ENCODE data around the gene COL23A1. TPM values are rescaled to one million over a fixed set of nuclear protein-coding genes. Genes with fewer than 3 reads are reported as not detected.

Gene COL23A1
- total and polyA plus RNA-seq, 2 of the 8 experiments (the other 6 are each of a cell fraction or from before 2014, with no cell fraction given): 3.1 to 4.7 TPM

DNA sequence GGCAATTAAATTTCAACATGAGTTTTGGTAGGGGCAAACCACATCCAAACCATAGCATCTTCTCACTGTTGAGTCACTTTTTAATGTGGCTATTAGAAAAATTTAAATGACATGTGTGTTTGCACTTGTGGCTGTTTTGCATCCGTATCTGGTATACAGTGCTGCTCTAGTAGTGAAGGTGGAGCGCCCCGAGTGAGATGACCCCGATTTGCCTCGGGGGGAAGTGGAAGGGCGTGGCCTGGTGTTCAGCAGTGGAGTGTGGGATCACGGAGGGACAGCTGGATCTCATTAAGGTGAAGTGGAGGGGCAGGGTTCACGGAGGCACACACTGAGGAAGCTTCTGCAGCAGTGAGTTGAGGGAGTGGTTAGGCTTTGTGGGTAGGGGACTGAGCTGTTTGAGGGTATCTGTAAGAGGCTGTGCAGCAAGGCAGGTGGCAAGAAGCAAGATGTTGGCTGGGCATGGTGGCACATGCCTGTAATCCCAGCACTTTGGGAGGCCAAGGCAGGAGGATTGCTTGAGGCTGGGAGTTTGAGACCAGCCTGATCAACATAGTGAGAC, 396.9 kb downstream of the COL23A1 start (continued):
- TF ChIP-seq, protein P1, sequence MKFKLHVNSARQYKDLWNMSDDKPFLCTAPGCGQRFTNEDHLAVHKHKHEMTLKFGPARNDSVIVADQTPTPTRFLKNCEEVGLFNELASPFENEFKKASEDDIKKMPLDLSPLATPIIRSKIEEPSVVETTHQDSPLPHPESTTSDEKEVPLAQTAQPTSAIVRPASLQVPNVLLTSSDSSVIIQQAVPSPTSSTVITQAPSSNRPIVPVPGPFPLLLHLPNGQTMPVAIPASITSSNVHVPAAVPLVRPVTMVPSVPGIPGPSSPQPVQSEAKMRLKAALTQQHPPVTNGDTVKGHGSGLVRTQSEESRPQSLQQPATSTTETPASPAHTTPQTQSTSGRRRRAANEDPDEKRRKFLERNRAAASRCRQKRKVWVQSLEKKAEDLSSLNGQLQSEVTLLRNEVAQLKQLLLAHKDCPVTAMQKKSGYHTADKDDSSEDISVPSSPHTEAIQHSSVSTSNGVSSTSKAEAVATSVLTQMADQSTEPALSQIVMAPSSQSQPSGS (IDR thresholded peaks at IDR 0.05; ENCODE audit: low read length): no peak
- TF ChIP-seq GABPA (IDR thresholded peaks at IDR 0.05; ENCODE audit: borderline replicate concordance, insufficient read depth, low read length) (no peak), RXRA (IDR thresholded peaks at IDR 0.05; ENCODE audit: insufficient read depth, low read depth, low read length) (no peak), ASH2L (IDR thresholded peaks at IDR 0.05; ENCODE audit: low read length) (no peak), CEBPB (IDR thresholded peaks at IDR 0.05; ENCODE audit: low read depth, low read length) (no peak), MAFK (IDR thresholded peaks at IDR 0.05; ENCODE audit: low read depth, low read length) (no peak), HDAC2 (IDR thresholded peaks at IDR 0.05; ENCODE audit: borderline replicate concordance in 1 of 2, low read depth in 2 of 2, low read length in 2 of 2) (no peak)

All from H1 (cell line).